Fibroblast of pulmonary artery (primary cell): ENCODE data around the gene ADO.

Source experiments
- DNase-seq: peaks from one replicate; pipeline ENCODE4 v3.0.0-alpha.2; 2010; ENCODE audit warnings: low read depth
- H3K4me3 ChIP-seq: replicated peaks from 2 replicates; pipeline ENCODE4 v1.5.1; 2011; ENCODE audit warnings: low read depth, mild to moderate bottlenecking, control low read depth, low read length, moderate library complexity
- TF ChIP-seq, protein P1 (sequence below): IDR thresholded peaks from 2 replicates; pipeline ENCODE4 v1.5.1; 2011; ENCODE audit warnings: mild to moderate bottlenecking, control low read depth, low read length, inconsistent platforms; ENCODE audit errors: missing control alignments

The ADO gene

GRCh38 chr10:62806251-62806650 lies 1.7 kb downstream of the ADO start:
- no peak for DNase-seq
- TF ChIP-seq, protein P1, sequence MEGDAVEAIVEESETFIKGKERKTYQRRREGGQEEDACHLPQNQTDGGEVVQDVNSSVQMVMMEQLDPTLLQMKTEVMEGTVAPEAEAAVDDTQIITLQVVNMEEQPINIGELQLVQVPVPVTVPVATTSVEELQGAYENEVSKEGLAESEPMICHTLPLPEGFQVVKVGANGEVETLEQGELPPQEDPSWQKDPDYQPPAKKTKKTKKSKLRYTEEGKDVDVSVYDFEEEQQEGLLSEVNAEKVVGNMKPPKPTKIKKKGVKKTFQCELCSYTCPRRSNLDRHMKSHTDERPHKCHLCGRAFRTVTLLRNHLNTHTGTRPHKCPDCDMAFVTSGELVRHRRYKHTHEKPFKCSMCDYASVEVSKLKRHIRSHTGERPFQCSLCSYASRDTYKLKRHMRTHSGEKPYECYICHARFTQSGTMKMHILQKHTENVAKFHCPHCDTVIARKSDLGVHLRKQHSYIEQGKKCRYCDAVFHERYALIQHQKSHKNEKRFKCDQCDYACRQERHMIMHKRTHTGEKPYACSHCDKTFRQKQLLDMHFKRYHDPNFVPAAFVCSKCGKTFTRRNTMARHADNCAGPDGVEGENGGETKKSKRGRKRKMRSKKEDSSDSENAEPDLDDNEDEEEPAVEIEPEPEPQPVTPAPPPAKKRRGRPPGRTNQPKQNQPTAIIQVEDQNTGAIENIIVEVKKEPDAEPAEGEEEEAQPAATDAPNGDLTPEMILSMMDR, result no peak
- H3K4me3 ChIP-seq, result peak overlapping the region; percentile 83

DNA sequence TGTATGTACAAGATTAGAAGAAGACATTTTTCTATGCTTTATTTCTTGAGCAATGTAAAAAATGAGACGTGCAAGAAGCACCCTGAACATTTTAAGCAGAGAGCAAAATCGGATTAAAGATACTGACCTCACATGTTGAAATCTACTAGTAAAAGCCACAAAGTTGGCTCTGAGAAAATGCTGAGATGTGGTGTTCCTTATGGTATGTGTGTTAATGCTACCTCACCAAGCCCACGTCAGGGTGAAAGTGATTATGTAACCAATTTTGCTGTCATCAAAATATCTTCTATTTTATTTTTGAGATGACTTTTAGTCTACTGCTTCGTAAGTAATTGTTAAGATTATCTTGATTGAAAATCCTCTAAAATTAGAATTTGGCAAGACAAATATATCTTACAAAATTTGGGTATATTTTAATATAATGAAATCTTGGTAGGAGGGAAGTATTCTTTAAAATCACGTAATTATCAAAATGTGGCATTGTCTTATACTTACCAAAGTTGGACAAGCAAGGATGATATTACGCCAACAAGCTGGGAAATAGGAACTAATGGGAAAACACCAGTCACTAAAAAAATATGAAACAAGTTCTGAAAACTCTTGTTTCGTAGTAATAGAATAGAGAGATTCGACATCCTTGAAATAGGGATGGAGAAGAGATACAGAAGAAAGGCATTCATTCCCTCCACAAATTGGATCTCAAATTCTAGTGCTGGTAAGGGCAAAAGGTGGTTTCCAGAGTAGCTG lies 5.8 kb downstream of the ADO start:
- no peak for DNase-seq
- no peak overlapping the region for H3K4me3 ChIP-seq
- TF ChIP-seq, protein P1, result no peak

DNA sequence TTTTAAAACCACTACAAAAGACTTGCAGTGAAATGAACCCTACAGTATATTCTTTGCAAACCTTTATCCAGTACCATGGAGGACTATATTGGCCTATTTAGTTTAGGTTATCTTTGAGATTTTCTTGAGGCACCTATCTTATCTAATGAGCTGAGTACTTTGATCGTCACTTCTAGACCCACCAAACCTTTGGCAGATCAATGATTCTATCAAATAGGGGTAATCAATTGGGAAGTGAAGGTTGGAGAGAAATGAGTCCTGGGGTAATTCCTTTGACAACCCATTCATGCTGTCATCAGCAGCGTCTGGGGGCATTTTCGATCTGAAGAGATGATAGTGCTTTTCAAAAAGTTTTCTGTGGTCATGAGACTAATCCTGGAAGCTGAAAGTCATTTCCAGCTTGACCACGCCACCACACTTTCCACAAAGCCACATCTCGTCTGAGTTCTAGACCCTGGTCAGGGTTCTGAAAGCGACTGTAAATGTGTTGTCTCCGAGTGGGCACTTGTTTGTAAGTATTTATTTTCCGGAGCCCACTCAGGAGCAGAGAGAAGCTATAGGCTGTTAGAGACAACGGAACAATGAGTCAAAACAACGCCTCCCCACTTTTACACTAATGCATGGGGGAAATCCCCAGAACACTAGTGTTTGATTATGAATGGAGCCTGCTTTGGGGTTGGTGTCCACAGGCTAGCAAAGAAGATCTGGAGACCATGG lies 6.8 kb downstream of the ADO start:
- DNase-seq, result no peak
- TF ChIP-seq, protein P1, result no peak
- H3K4me3 ChIP-seq, result no peak overlapping the region

GRCh38 chr10:62812672-62813439 lies 8.3 kb downstream of the ADO start:
- H3K4me3 ChIP-seq, result no peak overlapping the region
- TF ChIP-seq, protein P1, result no peak
- no peak for DNase-seq

DNA sequence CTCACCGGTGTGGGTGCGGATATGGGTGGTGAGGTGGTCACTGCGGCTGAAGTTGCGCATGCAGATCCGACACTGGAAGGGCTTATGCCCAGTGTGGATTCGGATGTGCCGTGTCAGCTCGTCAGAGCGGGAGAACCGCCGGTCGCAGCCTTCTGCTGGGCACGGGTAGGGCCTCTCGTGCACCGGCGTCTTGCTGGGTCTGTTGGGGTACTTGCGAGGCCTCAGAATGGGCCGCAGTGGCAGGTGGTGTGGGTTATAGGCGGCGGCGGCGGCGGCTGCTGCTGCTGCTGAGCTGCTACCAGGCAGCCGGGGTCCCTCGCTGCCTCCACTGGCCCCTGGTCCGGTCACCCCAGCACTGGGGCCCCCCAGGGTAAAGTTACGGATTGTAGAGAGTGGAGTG lies 8.9 kb downstream of the ADO start:
- H3K4me3 ChIP-seq, result no peak overlapping the region
- TF ChIP-seq, protein P1, result no peak
- no peak for DNase-seq

DNA sequence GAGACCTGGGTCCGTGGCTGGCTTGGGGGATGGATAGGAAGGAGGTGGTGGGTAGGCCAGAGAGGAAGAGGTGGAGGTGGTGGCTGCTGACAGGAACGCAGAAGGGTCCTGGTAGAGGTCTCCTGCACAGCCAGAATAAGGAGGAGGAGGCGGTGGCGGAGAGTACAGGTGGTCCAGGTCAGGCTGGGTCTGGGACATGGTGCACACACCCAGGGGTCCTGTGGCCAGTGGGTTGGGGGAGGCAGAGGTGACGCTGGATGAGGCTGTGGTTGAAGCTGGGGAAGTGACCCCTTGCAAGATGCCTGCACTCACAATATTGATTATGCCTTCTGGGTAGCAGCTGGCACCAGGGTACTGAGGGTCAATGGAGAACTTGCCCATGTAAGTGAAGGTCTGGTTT lies 9.5 kb downstream of the ADO start:
- TF ChIP-seq, protein P1, result no peak
- DNase-seq, result no peak
- peak overlapping the region; percentile 69 for H3K4me3 ChIP-seq
